GM21737 (cell line): ENCODE data around the gene TMEM88.

Experiments used
- ATAC-seq: cut with Tn5 transposase; IDR thresholded peaks from one replicate; pipeline ENCODE4 v1.9.1; 2021; ENCODE audit warnings: mild to moderate bottlenecking, moderate library complexity; ENCODE audit not compliant: unreplicated experiment

TMEM88 gene

GRCh38 chr17:7843536-7844291 is 11.2 kb upstream of the TMEM88 start:
- ATAC-seq: peak; percentile 23

- ATAC-seq: peak; percentile 36
Measured at GRCh38 chr17:7844292-7845154, 10.3 kb upstream of the TMEM88 start.

- ATAC-seq: no peak
Measured at GRCh38 chr17:7845359-7846062, 9.4 kb upstream of the TMEM88 start.

- no peak for ATAC-seq
Measured at GRCh38 chr17:7846063-7846735, 8.7 kb upstream of the TMEM88 start.

GRCh38 chr17:7846765-7847661 is 7.9 kb upstream of the TMEM88 start:
- no peak for ATAC-seq

- no peak for ATAC-seq
Measured at GRCh38 chr17:7848131-7848579, 6.7 kb upstream of the TMEM88 start.

- ATAC-seq: no peak
Measured at GRCh38 chr17:7848739-7849129, 6.1 kb upstream of the TMEM88 start.

- ATAC-seq: no peak
Measured at GRCh38 chr17:7849130-7849750, 5.6 kb upstream of the TMEM88 start.

- no peak for ATAC-seq
Measured at GRCh38 chr17:7849751-7850504, 4.9 kb upstream of the TMEM88 start.

GRCh38 chr17:7850701-7851437 is 4.0 kb upstream of the TMEM88 start:
- no peak for ATAC-seq

GRCh38 chr17:7851438-7852261 is 3.2 kb upstream of the TMEM88 start:
- ATAC-seq: peak; percentile 66

- ATAC-seq: no peak
Measured at GRCh38 chr17:7852262-7852670, 2.6 kb upstream of the TMEM88 start.

GRCh38 chr17:7852919-7853690 is 1.8 kb upstream of the TMEM88 start:
- ATAC-seq: no peak

- ATAC-seq: no peak
Measured at GRCh38 chr17:7853691-7854038, 1.2 kb upstream of the TMEM88 start.

GRCh38 chr17:7854078-7854777 is 638 bp upstream of the TMEM88 start:
- no peak for ATAC-seq

GRCh38 chr17:7855660-7856010 is 769 bp downstream of the TMEM88 start:
- ATAC-seq: no peak
